Measurements from ENCODE around the gene DMBX1.

- TF ChIP-seq SREBF2 (IDR thresholded peaks at IDR 0.05) (no peak), CTCF (IDR thresholded peaks at IDR 0.05) (no peak), POLR2A (IDR thresholded peaks at IDR 0.05; ENCODE audit: low read length) (no peak), REST (IDR thresholded peaks at IDR 0.05) (no peak), ZFP36 (IDR thresholded peaks at IDR 0.05; ENCODE audit: borderline replicate concordance, partially characterized antibody) (no peak), SMC3 (IDR thresholded peaks at IDR 0.05) (no peak), EP300 (IDR thresholded peaks at IDR 0.05) (no peak), PHF8 (IDR thresholded peaks at IDR 0.05; ENCODE audit: borderline replicate concordance, low read depth) (no peak), USF2 (IDR thresholded peaks at IDR 0.05) (no peak), JUNB (IDR thresholded peaks at IDR 0.05) (no peak), ELK1 (IDR thresholded peaks at IDR 0.05; ENCODE audit: low read depth, low read length) (no peak), RARB (CRISPR knock-in tag; IDR thresholded peaks at IDR 0.05) (no peak)
These were observed 38.8 kb downstream of the DMBX1 start for GRCh38 chr1:46528297-46528955.

Measured in A549 (cell line).